NCI-H460 (cell line): ENCODE measurements around the gene BBX. TPM values are rescaled to one million over a fixed set of nuclear protein-coding genes. Genes with fewer than 3 reads are reported as not detected.
"Not testable (repeated sequence)": the region's sequence is repeated elsewhere in the genome, so short reads cannot be mapped to it uniquely, and the experiment has no call there.

Experiments used
- DNase-seq: peaks from one replicate; pipeline ENCODE4 v3.0.0-alpha.2; 2016; ENCODE audit warnings: low read depth; ENCODE audit errors: extremely low read depth
- total RNA-seq: library from RNA; depleted of rRNA; stranded (reverse); fragments of >200 nt; shearing (Covaris generic); gene quantifications from 2 replicates; pipeline ENCODE4 v1.2.3, GENCODE V29; 2014

BBX gene
- total RNA-seq, 1 experiment from 2014 or later = 44.0 TPM

DNA sequence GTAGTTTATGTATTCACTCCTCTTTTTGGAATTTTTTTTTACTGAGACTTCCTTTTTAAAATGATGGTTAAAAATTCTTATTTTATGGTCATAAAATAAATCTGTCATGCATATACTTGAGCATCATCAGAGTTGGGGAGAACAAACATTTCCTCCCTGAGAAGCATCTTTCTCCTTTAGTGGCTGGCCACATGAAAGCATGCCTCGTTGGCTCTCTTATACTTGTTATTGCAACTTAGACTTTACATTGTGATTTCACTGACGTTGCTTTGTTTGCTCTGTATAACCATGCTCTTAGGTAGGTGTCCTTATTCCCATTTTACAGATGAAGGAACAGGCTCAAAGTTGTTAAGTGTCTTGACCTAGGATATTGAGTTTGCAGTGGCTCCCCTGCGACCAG, 18.1 kb downstream of the BBX start:
- no peak for DNase-seq

DNA sequence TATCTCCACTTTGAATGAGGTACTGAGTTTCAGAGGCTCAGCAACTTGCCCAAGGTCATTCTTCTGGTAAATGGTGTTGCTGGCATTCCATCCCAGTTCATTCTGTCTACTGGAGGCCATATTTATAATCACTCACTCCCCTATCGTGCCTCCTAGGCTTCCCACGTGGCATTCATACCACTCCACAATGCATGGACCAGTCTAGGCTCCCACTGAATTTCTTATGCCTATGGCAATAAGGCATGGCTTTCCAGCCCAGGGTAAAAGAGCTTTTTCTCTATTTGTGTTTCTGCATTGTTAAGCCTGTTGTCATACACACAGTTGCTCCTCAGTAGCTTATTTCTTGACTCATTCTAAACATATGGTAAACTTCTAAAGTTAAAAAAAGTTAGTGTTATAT, 19.9 kb downstream of the BBX start:
- DNase-seq = no peak

DNA sequence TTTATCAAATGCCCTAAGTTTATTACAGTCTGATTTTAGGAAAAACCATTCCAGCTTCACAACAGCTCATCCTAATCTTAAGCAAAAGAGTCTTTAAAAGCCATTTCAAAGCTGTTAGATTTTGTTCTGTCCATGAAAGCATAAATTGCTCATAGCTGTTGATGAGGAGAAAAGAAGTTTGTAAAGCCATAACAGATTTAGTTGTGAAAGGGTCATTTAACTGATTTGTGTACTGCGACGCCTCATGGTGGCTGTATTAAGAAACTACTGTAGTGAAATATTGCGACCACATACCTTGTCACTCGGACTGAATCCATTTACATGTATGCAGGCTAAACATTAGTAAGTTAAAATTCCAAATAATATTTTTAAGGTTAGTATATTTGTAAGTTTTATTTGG, 20.9 kb downstream of the BBX start:
- DNase-seq = no peak

DNA sequence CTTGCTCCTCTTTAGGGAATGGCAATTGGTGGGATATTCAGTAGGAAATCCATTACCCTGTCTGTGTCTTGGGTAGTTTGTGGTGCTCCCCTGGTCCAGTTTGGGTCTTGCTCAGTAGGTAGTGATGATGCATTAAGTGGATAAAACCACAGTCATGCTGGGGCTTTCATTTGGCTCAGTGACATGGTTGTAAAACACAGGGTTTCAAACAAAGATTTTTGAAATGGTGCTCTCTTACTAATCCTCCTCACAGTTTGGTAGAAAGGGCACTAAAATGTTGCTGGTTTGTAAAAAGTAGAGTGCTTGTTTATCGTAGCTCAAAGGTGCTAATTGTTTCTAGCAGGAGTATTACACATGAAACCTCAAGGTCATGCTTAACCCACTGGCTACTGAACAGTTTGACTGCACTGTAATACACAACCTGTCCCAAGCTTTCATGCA, 22.9 kb downstream of the BBX start:
- no peak for DNase-seq

DNA sequence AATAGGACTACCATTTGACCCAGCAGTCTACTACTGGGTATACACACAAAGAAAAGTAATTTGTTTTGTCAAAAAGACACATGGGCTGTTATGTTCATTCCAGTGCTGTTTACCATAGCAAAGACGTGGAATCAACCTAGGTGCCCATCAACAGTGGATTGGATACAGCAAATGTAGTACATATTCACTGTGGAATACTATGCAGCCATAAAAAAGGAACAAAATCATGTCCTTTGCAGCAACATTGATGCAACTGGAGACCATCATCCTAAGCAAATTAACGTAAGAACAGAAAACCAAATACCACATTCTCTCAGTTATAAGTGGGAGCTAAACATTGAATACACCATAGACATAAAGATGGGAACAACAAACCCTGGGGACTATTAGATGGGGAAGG, 25.8 kb downstream of the BBX start:
- no peak for DNase-seq

DNA sequence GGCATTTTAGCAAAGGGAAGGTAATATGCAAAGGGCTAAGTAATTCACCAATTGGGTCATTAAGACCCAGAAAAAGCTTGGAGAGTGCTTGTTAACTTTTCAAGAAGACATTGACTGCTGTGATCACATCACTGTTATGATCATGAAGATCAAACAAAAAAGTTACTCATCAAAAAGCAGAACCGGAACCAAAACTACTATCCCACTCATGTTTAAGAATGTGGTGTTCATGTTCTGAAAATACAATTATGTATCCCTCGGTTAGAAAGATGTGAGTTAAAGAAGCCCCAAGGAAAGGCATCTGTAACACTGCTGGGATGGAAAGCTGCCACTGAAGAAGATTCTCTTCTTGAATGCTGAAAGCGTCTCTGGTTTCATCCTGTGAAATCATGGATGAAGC, 32.6 kb downstream of the BBX start:
- no peak for DNase-seq

DNA sequence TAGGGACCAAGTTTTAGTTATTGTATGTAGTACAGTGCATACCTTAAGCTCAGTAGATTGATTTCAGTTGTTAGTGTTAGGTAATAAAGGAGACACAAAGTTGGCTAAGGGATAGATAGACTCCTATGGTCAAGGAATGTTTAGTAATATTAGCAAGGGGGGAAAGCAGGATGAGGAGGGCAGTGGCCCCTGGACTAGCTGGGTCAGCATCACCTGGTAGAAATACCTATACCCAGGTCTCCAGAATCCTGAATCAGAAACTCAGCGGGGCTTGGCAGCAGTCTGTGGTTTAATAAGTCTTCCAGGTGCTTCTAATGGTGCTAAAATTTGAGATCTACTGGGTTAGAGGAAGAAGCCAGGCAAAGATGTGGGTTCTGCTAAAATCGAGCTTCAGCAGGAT, 35.0 kb downstream of the BBX start:
- no peak for DNase-seq

DNA sequence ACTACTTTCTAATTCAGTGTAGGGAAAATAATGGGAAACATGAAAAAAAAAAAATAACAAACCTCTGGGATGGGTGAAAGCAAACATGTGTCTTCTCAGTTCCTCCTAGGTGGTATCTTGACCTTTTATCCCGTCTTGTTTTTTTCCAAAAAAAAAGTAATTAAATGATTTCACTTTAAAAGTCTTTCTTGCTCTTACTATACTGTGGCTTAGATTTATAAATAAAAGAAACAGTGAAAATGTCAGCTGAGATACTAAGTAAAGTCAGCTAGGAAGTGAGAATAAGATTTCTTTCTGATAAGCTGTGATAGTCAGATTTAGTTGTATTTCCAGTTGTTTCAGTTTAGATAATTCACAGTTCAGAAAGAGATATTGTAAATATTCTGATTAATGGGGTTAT, 37.4 kb downstream of the BBX start:
- DNase-seq = no peak

DNA sequence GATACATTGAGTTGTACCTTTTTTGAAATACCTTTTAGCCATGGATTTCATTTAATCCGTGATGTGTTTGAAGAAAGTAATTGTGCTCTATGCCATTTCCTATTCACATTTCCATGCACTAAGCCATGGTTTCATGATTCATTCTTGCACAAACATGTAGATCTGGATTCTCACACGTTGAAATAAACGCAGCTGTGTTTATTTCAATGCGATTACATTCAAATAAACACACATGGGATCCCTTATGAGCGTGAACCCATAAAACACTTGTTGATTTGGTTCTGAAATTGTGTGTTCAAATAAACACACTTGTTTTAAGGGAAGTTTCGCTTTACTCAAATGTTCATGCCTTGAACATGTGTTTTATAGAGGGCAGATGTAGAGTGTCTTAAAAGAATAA, 39.2 kb downstream of the BBX start:
- peak; percentile 1 for DNase-seq

DNA sequence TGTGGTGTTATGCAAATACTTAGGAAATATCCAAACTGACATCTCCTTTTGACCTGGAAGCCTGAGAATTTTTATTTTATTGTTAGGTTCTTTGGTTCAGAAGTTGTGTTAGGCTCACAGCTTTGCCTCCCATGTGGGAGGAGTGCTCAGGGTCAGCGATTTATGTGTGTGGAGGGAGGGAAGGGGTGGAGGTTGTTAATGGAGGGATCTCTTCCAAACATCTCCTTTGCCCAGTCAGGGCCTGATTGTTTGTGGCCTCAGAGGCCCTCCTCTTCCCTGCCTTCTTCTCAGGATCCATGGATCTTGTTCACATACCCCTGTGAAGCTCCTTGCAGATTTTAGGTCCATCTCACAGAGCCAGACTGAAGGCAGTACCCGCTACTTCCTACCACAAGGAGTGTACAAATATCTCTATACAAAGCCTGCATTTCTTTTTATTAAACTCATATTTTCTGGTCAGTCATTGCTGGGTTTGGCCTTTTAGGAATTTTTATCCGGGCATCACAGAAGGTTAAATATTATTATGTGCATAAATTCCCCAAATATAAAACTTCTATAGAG, 40.3 kb downstream of the BBX start:
- DNase-seq = no peak

DNA sequence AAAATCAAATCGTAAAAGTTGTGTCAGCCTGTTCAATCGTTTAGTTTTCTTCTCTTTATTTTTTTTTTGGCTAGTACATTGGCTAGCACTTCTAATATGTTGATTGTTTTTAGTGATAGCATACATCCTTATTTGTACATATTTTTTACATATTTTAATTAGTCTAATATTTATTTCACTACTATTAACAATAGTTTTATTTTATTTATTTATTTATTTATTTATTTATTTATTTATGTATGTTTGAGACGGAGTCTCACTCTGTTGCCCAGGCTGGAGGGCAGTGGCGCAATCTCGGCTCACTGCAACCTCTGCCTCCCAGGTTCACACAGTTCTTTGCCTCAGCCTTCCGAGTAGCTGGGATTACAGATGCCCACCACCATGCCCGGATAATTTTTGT, 42.5 kb downstream of the BBX start:
- DNase-seq = not testable (repeated sequence)

DNA sequence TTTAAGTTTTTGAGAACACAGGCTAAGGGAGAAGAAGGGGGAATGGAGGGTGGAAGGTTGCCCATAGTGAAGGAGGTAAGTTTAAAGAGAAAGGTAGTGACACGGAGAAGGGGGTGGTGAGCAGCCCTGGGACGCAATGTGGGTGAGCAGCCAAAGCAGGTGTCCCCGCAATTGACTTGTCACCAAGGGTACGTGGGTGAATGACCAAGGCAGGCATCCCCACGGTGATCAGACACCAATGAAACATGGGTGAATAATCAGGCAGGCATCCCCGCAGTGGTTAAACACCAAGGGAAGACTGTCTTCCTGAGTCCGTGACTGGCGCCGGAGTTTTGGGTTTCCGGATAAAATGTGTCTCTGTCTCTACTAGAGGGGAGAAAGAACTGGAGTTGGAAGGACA, 48.3 kb downstream of the BBX start:
- not testable (repeated sequence) for DNase-seq

DNA sequence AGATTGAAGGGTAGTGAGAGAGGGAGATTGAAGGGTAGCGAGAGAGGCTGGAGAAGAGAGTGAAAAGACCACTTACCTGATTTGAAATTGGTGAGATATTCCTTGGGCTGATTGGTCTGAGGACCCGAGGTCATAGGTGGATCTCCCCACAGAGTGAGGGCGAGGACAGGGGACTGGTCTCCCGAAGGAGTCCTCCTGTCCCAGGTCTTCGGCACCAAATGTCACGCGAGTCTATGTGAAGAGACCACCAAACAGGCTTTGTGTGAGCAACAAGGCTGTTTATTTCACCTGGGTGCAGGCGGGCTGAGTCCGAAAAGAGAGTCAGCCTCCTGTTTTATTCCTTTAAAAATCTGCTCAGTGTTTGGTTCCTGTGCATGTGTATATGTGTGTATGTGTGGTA, 48.7 kb downstream of the BBX start:
- DNase-seq = not testable (repeated sequence)

DNA sequence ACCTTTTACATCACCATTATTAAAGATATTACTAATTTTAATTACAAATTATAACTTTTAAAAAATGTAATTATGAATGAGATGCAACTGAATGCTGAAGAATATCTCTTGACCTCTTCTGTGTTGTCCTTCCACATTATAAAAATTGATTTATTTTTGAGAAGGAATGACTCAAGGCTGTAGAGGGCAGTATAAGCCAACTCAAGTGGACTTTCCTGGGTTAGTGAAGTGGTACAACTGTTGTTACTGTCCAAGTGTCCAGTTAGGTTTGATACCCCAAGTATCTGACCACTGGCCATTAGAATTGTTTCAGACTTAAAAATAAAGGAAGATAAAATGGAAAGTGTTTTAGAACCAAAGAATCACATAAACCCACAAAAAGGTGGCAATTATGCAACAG, 51.9 kb downstream of the BBX start:
- DNase-seq = peak; percentile 34

DNA sequence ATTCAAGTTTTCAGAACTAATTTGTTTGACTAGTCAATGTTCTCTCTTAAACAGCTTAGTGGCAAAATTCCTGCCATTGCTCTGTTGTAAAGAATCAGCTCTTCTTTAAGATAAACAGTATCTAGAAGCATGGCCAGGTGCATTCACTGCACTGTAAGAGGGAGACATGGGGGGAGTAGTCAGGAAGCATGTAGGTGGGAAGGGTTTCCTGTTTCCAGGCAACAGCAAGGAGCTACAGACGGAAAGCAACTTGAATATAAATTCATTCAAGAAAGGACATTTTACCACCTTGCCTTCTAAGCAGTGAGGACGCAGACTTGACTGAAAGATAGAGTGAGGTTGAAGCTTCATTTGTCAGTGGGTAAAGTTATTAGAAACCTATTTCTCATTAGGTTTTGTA, 55.3 kb downstream of the BBX start:
- DNase-seq = no peak

DNA sequence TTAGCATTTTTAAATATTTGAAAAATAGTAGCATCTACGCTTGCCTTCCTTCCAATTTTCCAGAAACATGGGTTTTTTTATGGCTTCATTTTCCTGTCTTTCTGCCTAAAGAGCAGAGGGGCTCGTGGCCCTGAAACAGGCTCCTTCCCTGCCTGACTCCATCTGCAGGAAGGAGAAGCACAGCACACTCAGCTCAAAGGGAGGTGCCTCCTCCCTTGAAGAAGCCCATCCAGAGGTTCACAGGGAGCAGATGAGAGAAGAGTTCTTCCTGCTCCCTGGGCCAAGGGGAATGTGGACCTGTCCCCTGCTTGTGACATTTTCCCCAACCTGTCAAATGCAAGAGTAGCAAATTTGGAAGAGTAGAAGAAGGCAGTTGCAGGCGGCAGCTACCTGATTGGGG, 55.8 kb downstream of the BBX start:
- DNase-seq = no peak

DNA sequence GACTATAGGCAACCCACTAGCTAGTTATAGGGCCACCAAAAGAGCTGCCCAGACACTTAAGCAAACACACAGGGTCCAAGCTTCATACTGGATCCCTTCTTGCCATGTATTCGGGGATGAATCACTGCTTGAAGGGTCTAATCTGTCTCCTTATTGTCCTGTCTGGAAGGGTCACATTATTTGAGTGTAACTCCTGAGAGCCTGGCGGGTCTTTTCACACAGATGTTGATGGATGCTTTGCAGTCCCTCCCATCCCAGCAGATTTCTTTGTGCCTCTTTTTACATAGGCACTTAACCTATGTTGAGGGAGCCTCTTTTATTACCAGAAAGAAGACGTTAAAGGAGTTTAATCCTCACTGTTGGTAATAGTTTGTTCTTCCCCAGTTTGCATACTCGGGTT, 56.6 kb downstream of the BBX start:
- DNase-seq = no peak

DNA sequence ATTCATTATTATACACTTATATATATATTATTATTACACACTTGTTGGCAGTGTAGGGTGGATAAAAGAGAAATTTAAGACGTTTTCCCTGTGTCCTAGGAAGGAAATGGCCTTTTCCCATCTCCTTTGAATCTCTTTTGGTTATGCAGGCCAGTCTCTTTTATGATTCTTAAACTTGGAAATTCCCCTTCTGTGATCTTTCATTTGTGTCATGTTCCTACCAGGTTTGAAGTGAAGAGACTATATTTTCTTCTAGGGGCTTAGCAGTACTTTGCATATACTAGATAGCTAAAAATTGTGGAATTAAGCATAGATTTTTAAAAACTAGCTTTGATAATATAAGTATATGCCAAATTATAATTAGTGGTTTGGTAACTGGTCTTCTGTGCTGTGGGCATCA, 58.5 kb downstream of the BBX start:
- DNase-seq = no peak

DNA sequence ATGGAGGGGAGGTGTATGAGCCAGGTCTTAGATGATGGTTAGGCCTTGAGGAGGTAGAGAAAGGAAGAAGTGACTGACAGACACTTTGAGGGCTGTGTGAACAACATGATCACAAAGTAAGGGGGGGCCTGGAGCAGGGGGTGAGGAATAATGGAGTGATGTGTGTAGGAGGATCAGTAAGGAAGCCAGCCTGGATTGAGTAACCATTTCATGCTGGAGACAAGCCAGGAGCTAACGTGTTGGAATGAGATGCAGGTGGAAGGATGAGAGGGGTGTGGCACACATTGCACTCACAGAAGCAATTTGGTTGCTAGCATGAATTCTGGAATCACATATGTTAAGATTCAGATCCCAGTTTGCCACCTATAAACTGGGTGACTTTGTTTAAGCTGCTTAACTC, 65.5 kb downstream of the BBX start:
- DNase-seq = no peak

DNA sequence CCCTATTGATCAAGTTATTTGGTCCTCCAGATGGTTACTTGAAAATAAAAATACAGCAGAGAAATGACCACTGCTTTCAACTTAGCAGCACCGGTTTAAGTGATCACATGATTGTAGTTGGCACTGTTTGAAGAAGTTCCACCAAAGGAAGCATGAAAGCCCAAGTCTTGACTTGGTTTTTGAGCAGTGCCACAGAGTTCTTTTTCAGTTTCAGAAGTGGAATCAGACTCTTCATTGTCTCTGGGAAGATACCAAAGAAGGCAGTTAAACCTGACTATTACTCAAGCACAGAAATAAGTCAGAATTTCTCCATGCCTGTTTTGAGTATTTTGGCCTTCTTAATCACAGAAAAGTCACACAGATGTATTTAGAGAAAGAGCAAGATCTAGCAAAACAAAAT, 66.7 kb downstream of the BBX start:
- no peak for DNase-seq

DNA sequence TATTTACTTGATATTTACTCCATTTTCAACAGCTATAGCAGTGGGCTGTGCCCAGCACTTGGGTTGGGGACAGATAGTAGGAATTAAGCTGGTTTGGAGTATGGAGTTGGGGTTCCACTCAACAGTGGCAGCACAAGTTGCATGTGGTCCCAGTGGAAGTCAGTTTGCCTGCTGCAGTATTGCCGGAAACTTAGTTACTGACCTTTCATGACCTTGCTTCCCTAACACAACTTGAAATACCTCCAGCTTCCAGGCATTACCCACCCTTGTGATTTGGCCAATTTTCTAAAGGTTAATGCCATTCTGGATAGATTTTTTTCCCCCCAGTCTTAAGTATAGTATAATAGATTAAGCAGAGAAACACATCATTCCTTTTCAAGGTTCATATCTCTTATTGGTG, 68.0 kb downstream of the BBX start:
- no peak for DNase-seq

DNA sequence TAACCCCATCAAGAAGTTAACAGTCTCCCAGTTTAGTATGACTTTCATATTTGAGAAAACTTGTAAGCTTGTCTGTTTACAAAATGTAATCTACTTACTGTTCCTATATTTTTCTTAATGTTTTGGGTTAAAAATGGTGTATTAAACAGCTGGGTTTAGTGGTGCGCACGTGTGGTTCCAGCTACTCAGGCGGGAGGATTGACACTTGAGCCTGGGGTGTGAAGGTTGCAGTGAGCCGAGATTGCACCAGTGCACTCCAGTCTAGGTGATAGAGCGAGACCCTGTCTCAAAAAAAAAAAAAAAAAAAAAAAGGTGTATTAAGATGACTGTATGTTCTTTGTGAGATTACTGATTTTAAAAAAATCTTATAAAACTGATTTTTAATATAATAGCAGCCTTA, 69.3 kb downstream of the BBX start:
- no peak for DNase-seq

DNA sequence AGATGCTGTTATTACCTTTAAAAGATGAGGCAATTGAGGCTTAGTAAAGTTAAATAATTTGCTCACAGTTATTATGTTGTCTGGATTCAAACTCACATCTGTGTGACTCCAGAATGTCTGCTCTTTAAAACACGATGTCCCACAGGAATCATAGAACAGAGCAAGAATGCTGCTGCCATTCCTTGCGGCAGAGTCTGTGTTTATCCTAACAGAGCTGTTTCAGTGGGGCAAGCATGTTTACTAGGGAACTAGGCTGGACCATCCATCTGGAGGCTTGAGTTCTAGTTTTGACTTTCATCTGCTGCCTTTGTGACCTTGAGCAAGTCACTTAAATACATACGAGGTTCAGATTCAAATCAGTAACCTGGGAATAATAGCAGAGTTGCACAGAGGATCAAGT, 72.1 kb downstream of the BBX start:
- DNase-seq = no peak

DNA sequence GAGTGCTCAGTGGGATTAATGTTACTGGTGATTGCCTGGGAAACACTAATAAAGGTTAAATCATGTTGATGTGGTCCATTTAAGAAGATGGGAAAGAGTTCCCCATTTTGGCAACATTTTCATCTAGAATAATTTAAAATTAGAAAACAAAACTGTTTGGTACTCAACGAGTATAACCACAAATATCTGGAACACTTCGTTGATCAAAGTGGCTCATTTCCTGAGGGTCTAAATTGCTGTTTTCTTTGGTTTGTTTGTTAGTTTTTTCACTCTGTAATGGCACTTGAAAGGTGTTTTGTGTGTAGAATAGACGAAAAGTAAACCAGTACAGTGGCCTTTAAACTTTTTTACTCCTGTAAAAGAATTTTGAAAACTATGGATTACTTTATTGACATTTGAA, 73.9 kb downstream of the BBX start:
- no peak for DNase-seq
